PFSK-1 (cell line): ENCODE results near the gene MN1.

ENCODE experiments used
- FOXP2 ChIP-seq: optimal IDR thresholded peaks from 2 replicates; pipeline ENCODE3; 2011; ENCODE audit warnings: borderline replicate concordance, control low read depth, inconsistent platforms; ENCODE audit not compliant: insufficient read depth; ENCODE audit errors: extremely low read length, extremely low read depth
- POLR2AphosphoS5 ChIP-seq: IDR thresholded peaks from 2 replicates; pipeline ENCODE4 v1.6.1; 2012; ENCODE audit warnings: low read depth, mild to moderate bottlenecking, control low read depth, low read length, moderate library complexity
- TAF1 ChIP-seq: IDR thresholded peaks from 2 replicates; pipeline ENCODE4 v1.6.1; 2012; ENCODE audit warnings: low read length, control low read depth, borderline replicate concordance; ENCODE audit not compliant: insufficient read depth
- TF ChIP-seq, protein P1 (sequence below), 2 experiments: IDR thresholded peaks; 2 replicates each; pipeline versions ENCODE4 v1.6.1 to v1.8.0; 2011 to 2012; ENCODE audit warnings: low read depth in 2 of 2, low read length in 2 of 2, control low read depth in 1 of 2, inconsistent platforms in 1 of 2, mild to moderate bottlenecking in 1 of 2, moderate library complexity in 1 of 2; ENCODE audit not compliant: insufficient read depth in 1 of 2

DNA sequence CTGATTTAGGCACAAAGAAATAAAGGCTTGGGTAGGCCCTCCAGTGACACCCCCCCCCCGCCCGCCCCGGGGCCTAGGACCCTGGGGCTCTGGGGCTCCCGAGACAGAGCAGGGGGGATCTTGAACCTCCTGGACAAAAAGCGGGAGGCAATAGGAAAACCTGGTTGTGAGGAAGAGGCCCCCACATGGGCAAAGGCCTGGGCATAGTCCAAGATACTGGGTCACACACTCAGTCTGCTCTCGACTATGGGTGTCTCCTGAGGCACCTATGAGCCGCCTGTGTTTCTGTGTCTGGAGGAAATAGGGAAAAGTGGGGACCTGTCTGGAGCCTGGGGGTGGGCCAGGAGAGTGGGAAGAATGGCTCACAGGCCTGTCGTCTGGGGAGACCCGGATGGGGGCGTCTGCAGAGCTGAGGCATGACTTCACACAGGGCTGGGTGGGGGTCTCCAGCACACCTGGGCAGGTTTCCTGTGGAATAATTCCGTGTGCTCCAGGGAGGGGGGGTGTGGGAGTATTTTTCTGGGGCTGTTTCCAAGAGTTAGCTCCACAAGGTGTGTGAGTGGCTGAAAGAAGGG, 2.4 kb upstream of the MN1 start:
- TF ChIP-seq FOXP2 (no peak), POLR2AphosphoS5 (no peak), TAF1 (no peak)
- TF ChIP-seq, protein P1, sequence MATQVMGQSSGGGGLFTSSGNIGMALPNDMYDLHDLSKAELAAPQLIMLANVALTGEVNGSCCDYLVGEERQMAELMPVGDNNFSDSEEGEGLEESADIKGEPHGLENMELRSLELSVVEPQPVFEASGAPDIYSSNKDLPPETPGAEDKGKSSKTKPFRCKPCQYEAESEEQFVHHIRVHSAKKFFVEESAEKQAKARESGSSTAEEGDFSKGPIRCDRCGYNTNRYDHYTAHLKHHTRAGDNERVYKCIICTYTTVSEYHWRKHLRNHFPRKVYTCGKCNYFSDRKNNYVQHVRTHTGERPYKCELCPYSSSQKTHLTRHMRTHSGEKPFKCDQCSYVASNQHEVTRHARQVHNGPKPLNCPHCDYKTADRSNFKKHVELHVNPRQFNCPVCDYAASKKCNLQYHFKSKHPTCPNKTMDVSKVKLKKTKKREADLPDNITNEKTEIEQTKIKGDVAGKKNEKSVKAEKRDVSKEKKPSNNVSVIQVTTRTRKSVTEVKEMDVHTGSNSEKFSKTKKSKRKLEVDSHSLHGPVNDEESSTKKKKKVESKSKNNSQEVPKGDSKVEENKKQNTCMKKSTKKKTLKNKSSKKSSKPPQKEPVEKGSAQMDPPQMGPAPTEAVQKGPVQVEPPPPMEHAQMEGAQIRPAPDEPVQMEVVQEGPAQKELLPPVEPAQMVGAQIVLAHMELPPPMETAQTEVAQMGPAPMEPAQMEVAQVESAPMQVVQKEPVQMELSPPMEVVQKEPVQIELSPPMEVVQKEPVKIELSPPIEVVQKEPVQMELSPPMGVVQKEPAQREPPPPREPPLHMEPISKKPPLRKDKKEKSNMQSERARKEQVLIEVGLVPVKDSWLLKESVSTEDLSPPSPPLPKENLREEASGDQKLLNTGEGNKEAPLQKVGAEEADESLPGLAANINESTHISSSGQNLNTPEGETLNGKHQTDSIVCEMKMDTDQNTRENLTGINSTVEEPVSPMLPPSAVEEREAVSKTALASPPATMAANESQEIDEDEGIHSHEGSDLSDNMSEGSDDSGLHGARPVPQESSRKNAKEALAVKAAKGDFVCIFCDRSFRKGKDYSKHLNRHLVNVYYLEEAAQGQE (IDR thresholded peaks at IDR 0.05; ENCODE audit: insufficient read depth in 1 of 2, low read depth in 2 of 2, low read length in 2 of 2), result no peak
